GM19468 (cell line): ENCODE measurements around the gene ABCG5.

Experiments
- ATAC-seq: cut with Tn5 transposase; IDR thresholded peaks from one replicate; pipeline ENCODE4 v1.9.1; 2021; ENCODE audit warnings: mild to moderate bottlenecking, moderate library complexity, moderate number of reproducible peaks; ENCODE audit not compliant: unreplicated experiment; ENCODE audit errors: extremely low read depth

ABCG5 gene

GRCh38 chr2:43764086-43764705, 74.4 kb downstream of the ABCG5 start:
- no peak for ATAC-seq

GRCh38 chr2:43763091-43763490, 75.5 kb downstream of the ABCG5 start:
- no peak for ATAC-seq
